PC-9 (cell line): ENCODE results near the gene MAP3K2. TPM values are rescaled to one million over a fixed set of nuclear protein-coding genes. Genes with fewer than 3 reads are reported as not detected.

Experiments
- BruUV-seq: library from RNA; stranded (reverse); fragments of 400-500 nt; replicated peaks from 2 replicates; lab custom pipeline; 2021; lab: Mats Ljungman, UMichigan
- CTCF ChIA-PET: fragments of 300-600 bp; sonication (Branson Sonifier 250); formaldehyde crosslinking; loops from one replicate; lab custom pipeline; 2022; ENCODE audit warnings: antibody characterized with exemption; lab: Charles Lee
- POLR2A ChIA-PET: fragments of 300-600 bp; sonication (Branson Sonifier 250); formaldehyde crosslinking; loops from one replicate; lab custom pipeline; 2022; ENCODE audit warnings: antibody characterized with exemption; ENCODE audit not compliant: unreplicated experiment; lab: Charles Lee
- DNase-seq, 2 experiments: peaks; one replicate each; pipeline versions ENCODE4 v3.0.0 to v3.0.0-alpha.2; 2015 to 2022; ENCODE audit warnings: mixed read lengths in 1 of 2
- H2AFZ ChIP-seq: fragments of 200-600 bp; sonication (generic); 2 replicates; pipeline ENCODE4 v1.8.1; 2017; ENCODE audit warnings: antibody characterized with exemption
- H3F3A ChIP-seq: fragments of 200-600 bp; sonication (generic); 2 replicates; pipeline ENCODE4 v1.8.1; 2017; ENCODE audit warnings: antibody characterized with exemption, mild to moderate bottlenecking, low read depth; ENCODE audit not compliant: insufficient read depth
- H3K27ac ChIP-seq: fragments of 200-600 bp; sonication (generic); 2 replicates; pipeline ENCODE4 v1.6.1; 2016; ENCODE audit warnings: mixed run types
- H3K27me3 ChIP-seq: fragments of 200-600 bp; sonication (generic); 2 replicates; pipeline ENCODE4 v1.6.1; 2016; ENCODE audit warnings: low read depth, mixed run types; ENCODE audit not compliant: insufficient read depth
- H3K36me3 ChIP-seq: fragments of 200-600 bp; sonication (generic); 2 replicates; pipeline ENCODE4 v1.6.1; 2016; ENCODE audit warnings: low read depth, mixed run types
- H3K4me1 ChIP-seq: fragments of 200-600 bp; sonication (generic); replicated peaks from 2 replicates; pipeline ENCODE4 v1.6.1; 2016; ENCODE audit warnings: mixed run types; ENCODE audit not compliant: insufficient read depth
- H3K4me2 ChIP-seq: fragments of 200-600 bp; sonication (generic); 2 replicates; pipeline ENCODE4 v1.6.1; 2017; ENCODE audit warnings: mixed run types
- H3K4me3 ChIP-seq: fragments of 200-600 bp; sonication (generic); 2 replicates; pipeline ENCODE4 v1.6.1; 2016; ENCODE audit warnings: mixed run types
- H3K79me2 ChIP-seq: fragments of 200-600 bp; sonication (generic); 2 replicates; pipeline ENCODE4 v1.6.1; 2017; ENCODE audit warnings: low read depth, mixed run types
- H3K9me2 ChIP-seq: fragments of 200-600 bp; sonication (generic); 2 replicates; pipeline ENCODE4 v1.8.1; 2017; ENCODE audit warnings: mild to moderate bottlenecking; ENCODE audit not compliant: insufficient read depth
- H3K9me3 ChIP-seq: fragments of 200-600 bp; sonication (generic); 2 replicates; pipeline ENCODE4 v1.8.1; 2016; ENCODE audit warnings: low read depth; ENCODE audit not compliant: insufficient read depth
- H4K20me1 ChIP-seq: fragments of 200-600 bp; sonication (generic); 2 replicates; pipeline ENCODE4 v1.8.1; 2017; ENCODE audit not compliant: insufficient read depth
- EZH2 ChIP-seq: fragments of 200-600 bp; sonication (generic); IDR thresholded peaks from 2 replicates; pipeline ENCODE4 v1.8.0; 2017; ENCODE audit warnings: antibody characterized with exemption, low read depth
- intact Hi-C: fragments of 100-400 bp; cut with micrococcal nuclease; formaldehyde crosslinking; loops from one replicate; pipeline ENCODE4 v1.10.0; 2022; ENCODE audit not compliant: unreplicated experiment
- total RNA-seq: library from RNA; stranded (reverse); gene quantifications from 2 replicates; pipeline ENCODE4 v1.2.3, GENCODE V29; 2021
- TF ChIP-seq, protein P1 (sequence below): fragments of 200-600 bp; sonication (generic); conservative IDR thresholded peaks from 2 replicates; pipeline ENCODE4 v1.6.1; 2017; ENCODE audit warnings: mixed run types, antibody characterized with exemption, mild to moderate bottlenecking, moderate library complexity

The MAP3K2 gene
- total RNA-seq, 1 experiment from 2014 or later = 81.2 TPM

DNA sequence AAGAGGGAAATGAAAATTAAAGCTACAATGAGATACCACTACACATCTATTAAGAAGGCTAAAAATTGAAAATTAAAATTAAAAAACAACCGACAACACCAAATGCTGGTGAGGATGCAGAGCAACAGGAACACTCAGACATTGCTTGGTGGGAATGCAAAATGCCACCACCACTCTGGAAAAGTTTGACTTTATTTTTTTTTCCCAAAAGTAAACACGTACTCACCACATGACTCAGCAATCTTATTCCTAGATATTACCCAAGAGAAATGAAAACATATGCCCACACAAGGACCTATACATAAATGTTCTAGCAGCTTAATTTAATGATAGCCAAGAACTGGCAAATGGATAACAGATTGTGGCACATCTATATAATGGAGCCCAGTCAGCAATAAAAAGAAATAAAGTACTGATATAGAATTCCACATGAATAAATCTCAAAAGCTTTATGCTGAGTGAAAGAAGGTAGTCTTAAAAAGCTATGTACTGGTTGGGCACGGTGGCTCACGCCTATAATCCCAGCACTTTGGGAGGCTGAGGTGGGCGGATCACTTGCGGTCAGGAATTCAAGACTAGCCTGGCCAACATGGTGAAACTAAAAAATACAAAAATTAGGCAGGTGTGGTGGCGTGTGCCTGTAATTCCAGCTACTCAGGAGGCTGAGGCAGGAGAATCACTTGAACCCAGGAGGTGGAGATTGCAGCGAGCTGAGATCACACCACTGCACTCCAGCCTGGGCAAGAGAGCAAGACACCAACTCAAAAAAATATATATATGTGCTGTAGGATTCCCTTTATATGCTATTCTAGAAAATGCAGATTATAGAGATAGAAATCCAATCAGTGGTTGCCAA lies 26.2 kb upstream of the MAP3K2 start:
- intact Hi-C loops = loop anchor here (5.0 to 10.0 kb wide), 2 partner anchors 89 to 187 kb away; no protein-coding TSS in a partner anchor

DNA sequence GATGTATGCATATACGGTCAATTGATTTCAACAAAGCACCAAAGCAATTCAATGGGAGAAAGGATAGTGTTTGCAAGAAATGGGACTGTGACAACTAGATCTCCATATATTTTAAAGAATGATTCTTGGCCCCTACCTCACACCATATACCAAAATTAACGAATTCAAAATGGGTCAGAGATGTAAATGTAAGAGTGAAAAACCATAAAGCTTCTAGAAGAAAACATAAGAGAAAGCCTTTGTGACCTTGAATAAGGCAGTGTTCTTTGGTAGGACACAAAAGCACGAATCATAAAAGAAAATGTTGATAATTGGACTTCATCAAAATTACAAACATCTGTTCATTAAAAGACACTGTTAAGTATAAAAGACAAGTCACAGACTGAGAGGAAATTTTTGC lies 25.4 kb upstream of the MAP3K2 start:
- intact Hi-C loops = loop anchor here (5.0 to 10.0 kb wide), 2 partner anchors 88 to 186 kb away; no protein-coding TSS in a partner anchor
- H3K27ac ChIP-seq = peak overlapping the region; percentile 76
- H3K9me2 ChIP-seq = no peaks in the 10 kb centered on the region
- H4K20me1 ChIP-seq = no peaks in the 10 kb centered on the region
- ChIA-PET CTCF (interaction anchor here (0.6 to 1.5 kb wide), 2 partner anchors 24 to 222 kb away, joined by 5 read pairs; no protein-coding TSS in a partner anchor), POLR2A (no interaction called here)
- DNase-seq = no peak
- no peaks in the 10 kb centered on the region for H3K9me3 ChIP-seq
- H3K4me2 ChIP-seq = peak overlapping the region; percentile 35
- H2AFZ ChIP-seq = no peak overlapping the region
- no peaks in the 10 kb centered on the region for H3K27me3 ChIP-seq
- peaks cover 59% of the 10 kb centered on the region for H3F3A ChIP-seq
- H3K4me3 ChIP-seq = no peak overlapping the region
- peaks cover 75% of the 10 kb centered on the region for H3K4me1 ChIP-seq
- no peaks in the 10 kb centered on the region for H3K36me3 ChIP-seq
- TF ChIP-seq, protein P1, sequence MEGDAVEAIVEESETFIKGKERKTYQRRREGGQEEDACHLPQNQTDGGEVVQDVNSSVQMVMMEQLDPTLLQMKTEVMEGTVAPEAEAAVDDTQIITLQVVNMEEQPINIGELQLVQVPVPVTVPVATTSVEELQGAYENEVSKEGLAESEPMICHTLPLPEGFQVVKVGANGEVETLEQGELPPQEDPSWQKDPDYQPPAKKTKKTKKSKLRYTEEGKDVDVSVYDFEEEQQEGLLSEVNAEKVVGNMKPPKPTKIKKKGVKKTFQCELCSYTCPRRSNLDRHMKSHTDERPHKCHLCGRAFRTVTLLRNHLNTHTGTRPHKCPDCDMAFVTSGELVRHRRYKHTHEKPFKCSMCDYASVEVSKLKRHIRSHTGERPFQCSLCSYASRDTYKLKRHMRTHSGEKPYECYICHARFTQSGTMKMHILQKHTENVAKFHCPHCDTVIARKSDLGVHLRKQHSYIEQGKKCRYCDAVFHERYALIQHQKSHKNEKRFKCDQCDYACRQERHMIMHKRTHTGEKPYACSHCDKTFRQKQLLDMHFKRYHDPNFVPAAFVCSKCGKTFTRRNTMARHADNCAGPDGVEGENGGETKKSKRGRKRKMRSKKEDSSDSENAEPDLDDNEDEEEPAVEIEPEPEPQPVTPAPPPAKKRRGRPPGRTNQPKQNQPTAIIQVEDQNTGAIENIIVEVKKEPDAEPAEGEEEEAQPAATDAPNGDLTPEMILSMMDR = no peak
- TF ChIP-seq EZH2 = no peak
- TSS peak; percentile 48 for BruUV-seq
- no peaks in the 10 kb centered on the region for H3K79me2 ChIP-seq

More for the DNA sequence above, 26.2 kb upstream of the MAP3K2 start:
- Histone ChIP-seq H3K36me3 (no peaks in the 10 kb centered on the region), H3K4me1 (peaks cover 68% of the 10 kb centered on the region), H3K4me2 (peak overlapping the region; percentile 35), H4K20me1 (no peaks in the 10 kb centered on the region), H3K9me3 (no peaks in the 10 kb centered on the region), H3K4me3 (no peak overlapping the region), H2AFZ (no peak overlapping the region), H3K27ac (peak overlapping the region; percentile 76), H3F3A (peaks cover 56% of the 10 kb centered on the region), H3K27me3 (no peaks in the 10 kb centered on the region), H3K79me2 (no peaks in the 10 kb centered on the region), H3K9me2 (no peaks in the 10 kb centered on the region)
- TF ChIP-seq EZH2 = no peak
- TF ChIP-seq, protein P1 = no peak; the same call in 1 of the 2 replicates
- ChIA-PET CTCF (interaction anchor here (0.6 to 1.5 kb wide), 5 partner anchors 25 to 557 kb away, joined by 3 to 5 read pairs (median 3); partner anchors contain the start of gene IWS1), POLR2A (no interaction called here)
- DNase-seq = peak in 1 of 2 experiments; percentile 82
- no TSS peak for BruUV-seq

DNA sequence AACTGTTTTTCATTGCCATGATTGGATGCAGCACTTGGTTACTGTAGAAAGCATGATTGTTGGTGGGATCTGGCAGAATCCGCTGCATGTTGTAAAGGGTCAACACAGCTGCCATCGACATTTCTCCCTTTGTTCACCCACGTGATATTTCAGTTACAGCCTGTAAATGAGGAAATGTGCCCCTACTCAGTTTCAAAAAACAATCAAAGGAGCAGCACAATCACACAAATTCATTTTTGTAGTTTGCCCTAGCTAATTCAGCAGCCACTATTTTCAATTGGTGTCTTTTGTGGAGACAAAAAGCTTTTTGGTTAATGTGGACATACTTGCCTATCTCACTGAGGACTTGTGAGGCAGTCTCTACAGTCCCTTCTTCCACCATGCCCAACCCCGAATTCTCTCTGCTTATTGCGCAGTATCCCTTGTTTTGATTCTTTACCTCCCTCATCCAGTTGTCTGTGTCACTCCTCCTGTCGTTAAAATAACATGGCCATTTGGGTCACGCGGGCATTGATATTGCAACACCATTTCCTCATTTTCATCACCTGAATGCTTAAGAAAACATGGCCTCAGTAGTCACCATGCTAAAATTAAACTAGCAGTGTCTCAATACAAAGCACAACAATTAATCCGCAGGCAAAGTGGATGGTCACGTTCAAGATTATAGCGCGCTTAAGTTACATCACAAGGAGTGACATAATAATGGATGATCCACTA lies 24.0 kb upstream of the MAP3K2 start:
- ChIA-PET POLR2A (interaction anchor here (0.6 kb wide), 1 partner anchor 111 kb away, joined by 5 read pairs; no protein-coding TSS in a partner anchor), CTCF (no interaction called here)
- H4K20me1 ChIP-seq = no peaks in the 10 kb centered on the region
- no peaks in the 10 kb centered on the region for H3K27me3 ChIP-seq
- H3K36me3 ChIP-seq = no peaks in the 10 kb centered on the region
- DNase-seq = peak in 1 of 2 experiments; percentile 81
- TF ChIP-seq, protein P1 = no peak
- no peak for TF ChIP-seq EZH2
- peaks cover 83% of the 10 kb centered on the region for H3K4me1 ChIP-seq
- H3K9me2 ChIP-seq = no peaks in the 10 kb centered on the region
- intact Hi-C loops = loop anchor here (5.0 to 10.0 kb wide), 2 partner anchors 87 to 185 kb away; no protein-coding TSS in a partner anchor
- H3K4me3 ChIP-seq = 0 out of 2 replicates have a peak overlapping the region, but pooled peaks have one; percentile 3
- BruUV-seq = no TSS peak
- H2AFZ ChIP-seq = peak overlapping the region; percentile 17; the same call in 1 of the 2 replicates
- peak overlapping the region; percentile 66 for H3K27ac ChIP-seq
- no peaks in the 10 kb centered on the region for H3K79me2 ChIP-seq
- peak overlapping the region; percentile 43 for H3K4me2 ChIP-seq
- no peaks in the 10 kb centered on the region for H3K9me3 ChIP-seq
- H3F3A ChIP-seq = peaks cover 67% of the 10 kb centered on the region
